GM11168 (cell line): ENCODE measurements around the gene PRKCQ.

Experiments used
- in situ Hi-C: fragments of 300-500 bp; cut with MboI; formaldehyde crosslinking; loops from one replicate; pipeline ENCODE4 v1.12.0; 2022; ENCODE audit warnings: low sequenced_read_pairs; ENCODE audit not compliant: unreplicated experiment

The PRKCQ gene

GRCh38 chr10:6530966-6531365 is 49.1 kb downstream of the PRKCQ start:
- in situ Hi-C loops, result no loop called here

- in situ Hi-C loops, result no loop called here
These were observed 49.8 kb downstream of the PRKCQ start for GRCh38 chr10:6530211-6530840.

DNA sequence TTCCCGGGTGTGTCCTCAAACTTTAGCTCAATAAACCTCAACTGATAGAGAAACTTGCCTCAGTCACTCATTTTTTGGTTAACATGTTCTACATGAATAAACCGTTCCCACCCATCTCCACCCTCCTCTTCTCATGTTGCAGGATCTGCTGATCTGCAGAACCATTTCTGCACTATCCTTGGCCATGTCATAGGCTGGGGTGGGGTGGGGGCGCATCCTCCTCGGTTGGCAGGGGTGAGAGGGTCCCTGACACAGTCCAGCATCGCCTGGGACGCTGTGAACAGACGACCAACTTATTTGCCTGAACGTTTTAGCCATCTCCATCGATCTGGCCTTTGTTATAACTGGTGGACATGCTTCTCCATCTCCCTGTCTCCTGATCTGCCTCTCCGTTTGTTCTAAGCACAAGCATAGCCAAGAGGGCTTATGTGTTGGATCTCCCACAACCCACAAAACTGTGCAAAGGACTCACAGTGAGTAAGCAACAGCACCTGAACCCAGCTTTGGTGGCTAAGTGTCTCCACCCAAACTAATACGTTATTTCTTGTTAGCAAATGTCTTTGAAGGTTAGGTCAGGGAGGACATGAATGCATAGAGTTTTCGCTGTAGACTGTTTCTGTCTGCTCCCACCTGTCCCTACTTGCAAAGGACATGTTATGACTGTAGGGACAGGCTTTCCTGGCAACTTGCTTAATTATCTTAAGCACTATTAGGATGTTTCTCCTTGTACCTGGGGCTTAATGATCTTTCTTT is 51.7 kb downstream of the PRKCQ start:
- in situ Hi-C loops, result no loop called here

DNA sequence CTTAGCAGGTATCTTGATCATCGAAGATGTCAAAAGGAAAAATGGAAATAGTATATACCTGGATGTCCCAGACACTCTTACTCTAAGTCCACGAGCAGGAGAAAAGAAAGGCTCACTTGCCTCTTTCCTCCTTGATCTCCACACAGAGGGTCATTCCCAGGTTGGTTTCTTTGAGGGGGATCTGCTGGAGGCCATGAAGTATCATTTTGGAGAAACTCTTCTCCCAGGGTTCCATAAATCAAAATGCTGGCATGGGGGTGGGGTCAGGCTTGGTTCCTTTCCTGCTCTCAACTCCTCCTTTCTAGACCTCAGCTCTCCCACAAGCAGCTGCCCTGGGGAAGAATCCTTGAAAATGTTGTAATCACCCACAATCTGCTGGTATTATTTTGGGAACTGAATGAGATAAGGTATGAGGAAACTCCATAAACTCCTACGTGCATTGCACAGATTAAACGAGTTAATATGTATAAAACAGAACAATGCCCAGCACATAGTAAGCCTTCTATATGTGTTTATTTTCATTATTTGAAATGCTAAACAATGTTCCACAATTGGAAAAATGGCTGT is 54.4 kb downstream of the PRKCQ start:
- in situ Hi-C loops, result no loop called here

GRCh38 chr10:6522230-6522629 is 57.8 kb downstream of the PRKCQ start:
- in situ Hi-C loops, result no loop called here

- in situ Hi-C loops, result no loop called here
These were observed 59.9 kb downstream of the PRKCQ start for GRCh38 chr10:6520138-6520537.

- in situ Hi-C loops, result no loop called here
These were observed 61.2 kb downstream of the PRKCQ start for GRCh38 chr10:6518791-6519429.

- in situ Hi-C loops, result no loop called here
These were observed 63.2 kb downstream of the PRKCQ start for GRCh38 chr10:6516929-6517284.

- in situ Hi-C loops, result no loop called here
These were observed 63.7 kb downstream of the PRKCQ start for GRCh38 chr10:6516281-6516928.

DNA sequence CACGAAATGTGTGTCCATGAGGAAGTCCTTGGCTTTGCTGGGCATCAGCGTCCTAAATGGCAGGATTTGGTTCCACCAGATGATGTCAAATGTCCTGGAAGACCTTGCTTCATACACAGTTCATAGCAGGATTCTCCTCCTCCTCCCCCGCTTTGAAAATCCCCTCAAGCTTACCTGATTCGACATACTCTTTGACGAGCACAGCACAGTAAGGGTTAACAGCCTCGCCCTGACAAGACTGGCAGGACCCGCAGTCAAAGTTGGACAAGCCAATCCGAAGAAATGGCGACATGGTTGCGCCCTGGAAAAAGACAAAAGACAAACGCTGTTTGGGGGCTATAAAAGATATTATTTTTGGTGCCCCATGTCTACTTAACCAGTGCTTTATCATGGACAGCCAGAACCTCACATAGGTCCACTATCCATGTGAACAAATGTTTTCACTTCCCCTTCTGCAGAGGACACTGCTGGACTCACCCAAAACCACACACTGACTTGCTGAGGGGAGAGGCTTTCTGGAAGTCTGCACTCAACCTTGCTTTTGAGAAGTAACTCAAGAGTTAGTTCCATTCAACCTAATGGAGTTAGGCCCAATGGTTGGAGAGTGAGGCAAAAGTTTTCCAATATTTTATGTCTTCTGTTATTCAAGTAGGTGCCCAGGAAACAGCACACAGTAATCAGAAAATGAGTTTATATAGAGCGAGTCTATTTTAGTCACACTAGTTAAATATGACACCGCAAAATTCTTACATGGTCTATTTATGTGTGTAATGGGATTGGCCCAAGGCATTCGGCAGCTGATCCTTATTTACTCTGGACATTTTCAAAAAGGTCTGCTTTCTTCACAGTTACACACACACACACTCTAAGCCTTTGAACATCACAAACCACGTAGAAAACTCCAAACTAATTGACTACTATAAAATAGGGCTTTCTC is 65.0 kb downstream of the PRKCQ start:
- in situ Hi-C loops, result no loop called here

DNA sequence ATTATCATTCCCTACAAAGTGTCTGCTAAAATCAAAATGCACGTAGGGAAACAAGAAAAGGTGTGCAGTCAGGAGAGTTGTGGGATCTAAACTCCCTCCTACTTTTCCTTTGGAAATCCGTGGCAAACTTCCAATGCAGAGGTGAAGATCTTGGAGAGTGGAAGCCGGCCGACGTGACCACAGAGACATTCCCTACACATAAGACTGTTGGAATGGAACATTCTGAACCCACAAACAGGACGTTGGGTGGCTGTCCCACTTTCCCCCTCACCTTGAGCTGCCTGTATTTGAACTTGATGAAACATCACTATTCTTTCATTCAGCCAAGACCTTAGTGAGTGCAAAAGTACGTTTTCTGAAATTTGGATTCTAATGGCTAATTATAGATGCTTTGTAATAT is 65.9 kb downstream of the PRKCQ start:
- in situ Hi-C loops, result no loop called here

DNA sequence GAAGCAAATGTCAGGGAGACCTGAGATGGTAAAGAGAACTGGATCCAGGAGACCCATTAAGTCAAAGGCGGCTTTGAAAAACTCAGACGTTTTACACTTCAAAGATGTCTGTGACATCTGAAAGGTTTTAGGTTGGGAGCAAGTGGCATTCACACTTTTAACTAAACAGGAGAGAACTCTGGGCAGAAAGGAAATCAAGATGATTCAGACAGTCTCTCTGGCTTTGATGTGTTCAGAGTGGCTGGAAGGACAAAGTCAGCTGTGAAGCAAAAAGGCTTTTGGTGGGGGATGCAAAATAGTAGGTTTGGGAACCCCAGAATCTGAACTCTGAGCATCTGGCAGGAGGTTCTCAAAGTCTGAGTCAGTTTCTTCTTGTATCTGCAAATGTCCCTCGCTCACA is 66.6 kb downstream of the PRKCQ start:
- in situ Hi-C loops, result no loop called here

GRCh38 chr10:6512182-6512581 is 67.9 kb downstream of the PRKCQ start:
- in situ Hi-C loops, result no loop called here

DNA sequence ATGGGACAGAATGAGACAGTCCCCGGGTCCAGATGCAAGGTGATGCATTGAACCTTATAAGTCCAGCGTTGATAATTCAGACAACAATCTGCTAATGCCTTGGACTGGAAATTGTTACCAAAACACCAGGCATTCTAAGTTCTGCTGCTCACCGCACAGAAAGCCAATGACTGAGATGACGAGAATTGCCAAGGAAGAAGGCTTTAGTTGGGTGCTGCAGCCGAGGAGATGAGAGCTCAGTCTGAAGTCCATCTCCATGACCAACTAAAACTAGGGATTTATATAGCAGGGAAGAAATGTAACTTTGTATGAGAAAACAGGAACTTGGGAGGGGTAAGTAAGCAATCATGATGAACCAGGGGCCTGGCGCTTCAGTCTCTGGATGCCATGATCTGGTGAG is 68.7 kb downstream of the PRKCQ start:
- in situ Hi-C loops, result no loop called here

DNA sequence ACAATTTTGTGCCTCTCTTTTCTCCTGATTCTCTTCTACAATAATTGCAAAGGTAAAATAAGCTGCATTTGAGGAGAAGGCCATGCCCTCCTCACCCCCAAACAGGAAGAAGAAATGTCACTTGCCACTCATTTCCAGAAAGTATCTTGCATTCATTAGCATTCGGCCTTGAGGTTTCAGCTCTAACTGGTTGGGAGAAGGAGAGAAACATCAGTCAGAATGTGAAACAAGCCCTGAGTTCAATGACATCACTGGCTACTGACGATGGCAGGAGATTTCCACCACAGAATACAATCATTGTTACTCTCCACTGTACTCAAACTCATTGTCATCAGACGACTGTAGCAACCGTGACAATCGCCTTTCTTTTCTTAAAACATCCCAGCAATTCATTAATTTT is 72.8 kb downstream of the PRKCQ start:
- in situ Hi-C loops, result no loop called here

- in situ Hi-C loops, result no loop called here
These were observed 74.8 kb downstream of the PRKCQ start for GRCh38 chr10:6505300-6505699.

DNA sequence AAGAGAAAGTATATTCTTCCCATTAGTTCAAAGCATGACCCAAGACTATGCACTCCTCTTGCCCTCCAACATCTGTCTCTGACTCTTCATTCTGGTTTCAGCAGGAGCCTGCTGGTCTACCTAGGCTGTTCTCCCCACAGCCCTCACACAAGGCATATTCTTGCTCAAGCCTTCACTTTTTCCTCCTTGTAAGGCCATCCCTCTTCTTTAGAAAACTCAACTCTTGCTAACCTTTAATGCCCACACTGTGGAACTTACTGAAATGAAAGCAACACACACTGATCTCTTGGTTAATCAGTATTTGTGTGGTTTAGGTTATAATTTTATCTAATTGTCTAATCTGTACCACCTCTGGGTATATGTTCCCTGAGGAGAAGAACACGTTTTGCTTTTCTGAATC is 75.8 kb downstream of the PRKCQ start:
- in situ Hi-C loops, result no loop called here

DNA sequence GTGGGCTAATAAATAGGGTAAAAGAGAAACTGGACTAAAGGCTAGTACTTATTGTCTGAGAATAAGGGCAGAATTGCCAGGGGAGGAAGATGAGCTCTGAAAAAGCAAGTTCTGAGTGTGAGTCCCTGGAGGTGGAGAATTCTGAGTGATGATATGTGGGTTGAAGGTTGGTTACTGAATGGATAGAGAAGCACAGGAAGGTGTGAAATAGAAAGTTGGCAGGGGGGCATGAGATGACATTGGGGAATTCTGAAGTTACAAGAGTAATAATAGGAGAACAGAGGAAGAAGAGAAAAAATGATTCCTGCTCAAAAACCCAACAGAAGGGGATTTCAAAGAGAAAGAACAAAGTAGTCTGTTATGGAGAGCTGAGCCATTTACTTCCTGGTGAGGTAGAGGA is 76.9 kb downstream of the PRKCQ start:
- in situ Hi-C loops, result no loop called here

GRCh38 chr10:6501931-6502330 is 78.1 kb downstream of the PRKCQ start:
- in situ Hi-C loops, result no loop called here

GRCh38 chr10:6499974-6500373 is 80.1 kb downstream of the PRKCQ start:
- in situ Hi-C loops, result no loop called here
